Stimulated activated effector memory CD8-positive, alpha-beta T cell treated with anti-CD3 and anti-CD28 coated beads, Interleukin-12 subunit alpha, Interleukin-12 subunit beta, amount 100 ng/mL, for 72 hours (primary cell): ENCODE results near the gene FCN1.

Experiments
- ATAC-seq: fragments of 150-1000 bp; cut with Tn5 transposase; 2 replicates; pipeline ENCODE4 v1.10.0; 2021
- DNase-seq, 2 donors: peaks; one replicate each; pipeline ENCODE4 v3.0.0; 2021 to 2022; ENCODE audit warnings: low spot score in 2 of 2
- H3K27ac Mint-ChIP-seq: one replicate; pipeline ENCODE4 v1.8.0; 2022; ENCODE audit warnings: mild to moderate bottlenecking, mixed read lengths
- H3K36me3 Mint-ChIP-seq: one replicate; pipeline ENCODE4 v1.8.0; 2022; ENCODE audit warnings: mild to moderate bottlenecking, mixed read lengths
- H3K4me1 Mint-ChIP-seq: one replicate; pipeline ENCODE4 v1.8.0; 2022; ENCODE audit warnings: mixed read lengths
- H3K4me3 Mint-ChIP-seq: one replicate; pipeline ENCODE4 v1.8.0; 2022; ENCODE audit warnings: mild to moderate bottlenecking, mixed read lengths
- H3K9me3 Mint-ChIP-seq: one replicate; pipeline ENCODE4 v1.8.0; 2022; ENCODE audit warnings: mixed read lengths

The FCN1 gene

DNA sequence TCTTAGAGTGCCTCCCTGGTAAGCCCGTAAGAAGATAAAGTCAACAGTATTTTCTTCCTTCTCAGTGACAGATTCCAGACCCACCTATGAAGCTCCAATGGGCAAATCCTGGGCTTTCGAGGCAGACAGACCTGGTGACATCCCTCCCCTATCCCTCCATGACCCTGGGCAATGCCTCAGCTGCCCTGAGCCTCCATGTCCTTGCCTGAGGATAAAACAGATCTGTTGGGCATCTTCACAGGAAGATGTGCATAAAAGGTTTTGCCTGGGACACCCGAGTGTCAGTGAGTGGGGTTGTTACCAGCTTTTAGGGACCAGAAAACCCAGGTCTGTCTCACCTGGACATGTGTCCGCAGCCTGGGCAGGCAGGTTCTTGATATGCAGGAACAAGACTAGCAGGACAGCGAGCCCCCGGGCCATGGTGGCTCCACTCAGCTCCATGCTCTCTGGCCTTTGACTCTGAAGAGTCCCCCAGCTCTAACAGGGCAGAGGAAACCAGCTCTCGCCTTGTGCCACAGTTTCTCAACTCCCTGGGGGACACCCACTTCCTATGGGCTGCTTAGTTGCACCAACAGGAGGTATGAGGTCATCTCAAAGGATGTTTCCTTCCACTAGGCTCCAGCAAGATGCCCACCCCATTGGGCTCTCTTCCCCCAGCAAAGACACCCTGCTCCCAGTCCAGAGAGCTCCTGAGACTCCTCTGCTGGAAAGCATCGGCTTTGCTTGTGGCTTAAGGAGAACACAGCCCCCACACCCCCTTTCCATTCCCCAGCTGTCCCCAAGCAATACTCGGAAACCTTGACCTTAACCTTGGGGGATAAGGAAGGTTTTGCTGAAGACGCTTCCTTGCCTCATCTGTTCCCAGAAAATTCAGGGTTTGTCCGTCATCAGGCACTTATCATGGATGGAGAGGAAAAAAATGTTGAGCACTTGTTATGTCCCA is at the start of gene FCN1:
Gene FCN1, minus strand, starts transcription at position 482 of the 943 bp plus-strand sequence. Its CDS starts 41 bp downstream, at position 441.
- no peak within 1 kb of the TSS for H3K27ac Mint-ChIP-seq
- H3K4me1 Mint-ChIP-seq, result no peaks in the 10 kb centered on the region
- H3K9me3 Mint-ChIP-seq, result peaks cover 6% of the 10 kb centered on the region
- DNase-seq, result no peak
- no peak within 1 kb of the TSS for H3K4me3 Mint-ChIP-seq
- ATAC-seq, result no peak
- no peaks in the 10 kb centered on the region for H3K36me3 Mint-ChIP-seq

DNA sequence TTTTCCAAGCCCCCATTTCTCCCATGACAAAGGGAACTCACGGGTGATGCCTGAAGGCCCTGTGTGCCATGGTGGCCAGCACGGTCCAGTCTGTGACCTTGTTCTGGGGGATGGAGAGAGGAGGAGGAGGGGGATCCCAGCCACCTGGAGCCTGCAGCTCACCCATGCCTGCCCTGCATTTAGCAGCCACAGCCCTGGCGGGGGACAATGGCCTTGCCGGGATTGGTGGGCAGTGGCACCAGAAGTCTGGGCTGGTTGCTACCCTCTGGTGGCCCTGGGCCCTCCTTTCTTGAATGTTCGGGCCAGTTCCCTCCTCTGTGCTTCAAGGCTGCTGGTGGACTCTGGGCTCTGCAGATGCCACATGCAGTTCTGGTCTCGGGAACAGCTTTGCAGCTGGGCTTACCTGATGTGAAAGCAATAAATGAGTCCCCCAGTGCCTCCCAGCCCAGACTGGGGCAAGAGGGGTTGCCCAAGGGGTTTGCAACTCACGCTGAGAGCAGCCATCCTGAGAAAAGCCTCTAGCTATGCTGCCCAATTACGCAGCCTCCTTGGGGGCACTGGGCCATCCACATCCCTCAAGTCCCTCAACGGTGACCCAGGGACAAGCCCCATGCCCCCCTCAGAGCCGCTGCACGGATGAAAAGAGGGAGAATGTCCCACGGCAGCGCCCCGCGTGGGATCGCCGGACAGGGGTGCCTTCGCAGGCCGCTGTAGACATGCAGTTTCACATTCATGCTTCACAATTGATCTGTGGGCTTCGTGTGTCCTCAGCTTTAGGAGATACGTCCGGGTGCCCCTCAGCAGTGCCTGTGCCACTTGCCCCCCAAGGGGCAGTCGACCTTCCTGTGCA is 49.2 kb upstream of the FCN1 start:
- H3K27ac Mint-ChIP-seq, result no peak overlapping the region
- no peak for DNase-seq
- H3K9me3 Mint-ChIP-seq, result no peaks in the 10 kb centered on the region
- ATAC-seq, result no peak
- no peak overlapping the region for H3K4me3 Mint-ChIP-seq
- H3K36me3 Mint-ChIP-seq, result no peaks in the 10 kb centered on the region
- no peaks in the 10 kb centered on the region for H3K4me1 Mint-ChIP-seq

DNA sequence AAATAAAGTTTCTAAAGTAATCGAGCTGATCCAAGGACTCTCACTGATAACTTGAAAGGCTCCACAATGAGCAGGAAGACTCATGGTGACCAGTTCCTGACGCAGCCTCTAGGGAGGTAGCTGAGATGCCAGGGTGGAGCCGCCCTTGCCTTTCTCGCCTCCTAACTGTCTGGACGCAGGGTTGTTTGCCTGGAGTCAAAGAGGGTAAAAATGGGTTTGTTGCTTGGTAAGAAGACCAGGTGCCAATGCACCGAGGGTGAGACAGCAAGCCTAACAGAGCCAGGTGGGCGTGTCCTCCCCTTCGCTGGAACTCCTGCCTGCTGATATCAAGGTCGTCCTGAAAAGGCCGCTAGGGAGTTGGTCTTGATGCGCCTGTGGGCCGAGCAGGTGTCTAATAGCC is 48.6 kb upstream of the FCN1 start:
- Mint-ChIP-seq H3K9me3 (no peaks in the 10 kb centered on the region), H3K27ac (no peak overlapping the region), H3K36me3 (no peaks in the 10 kb centered on the region), H3K4me3 (no peak overlapping the region), H3K4me1 (no peaks in the 10 kb centered on the region)
- DNase-seq, result no peak
- no peak for ATAC-seq

DNA sequence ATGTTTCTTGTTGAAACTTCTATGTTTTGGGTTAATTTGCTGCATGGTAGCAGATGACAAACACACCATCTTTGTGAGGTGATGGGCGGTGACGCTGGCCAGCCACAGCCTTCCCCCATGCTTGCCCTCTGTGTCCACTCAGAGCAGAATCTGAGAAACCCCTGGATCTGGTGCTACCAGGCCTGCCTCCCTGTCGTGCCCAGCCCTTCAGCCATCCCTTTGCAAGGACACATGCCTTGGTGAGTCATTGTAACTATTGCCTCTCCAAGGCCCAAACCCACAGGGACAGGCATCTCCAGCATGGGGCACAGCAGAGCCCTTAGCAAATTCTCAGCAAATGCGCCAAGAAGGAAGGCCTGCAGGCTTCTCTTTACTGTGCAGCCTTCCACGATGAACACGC is 48.1 kb upstream of the FCN1 start:
- no peak overlapping the region for H3K27ac Mint-ChIP-seq
- H3K4me3 Mint-ChIP-seq, result no peak overlapping the region
- H3K36me3 Mint-ChIP-seq, result no peaks in the 10 kb centered on the region
- H3K4me1 Mint-ChIP-seq, result no peaks in the 10 kb centered on the region
- H3K9me3 Mint-ChIP-seq, result no peaks in the 10 kb centered on the region
- ATAC-seq, result no peak
- DNase-seq, result no peak

DNA sequence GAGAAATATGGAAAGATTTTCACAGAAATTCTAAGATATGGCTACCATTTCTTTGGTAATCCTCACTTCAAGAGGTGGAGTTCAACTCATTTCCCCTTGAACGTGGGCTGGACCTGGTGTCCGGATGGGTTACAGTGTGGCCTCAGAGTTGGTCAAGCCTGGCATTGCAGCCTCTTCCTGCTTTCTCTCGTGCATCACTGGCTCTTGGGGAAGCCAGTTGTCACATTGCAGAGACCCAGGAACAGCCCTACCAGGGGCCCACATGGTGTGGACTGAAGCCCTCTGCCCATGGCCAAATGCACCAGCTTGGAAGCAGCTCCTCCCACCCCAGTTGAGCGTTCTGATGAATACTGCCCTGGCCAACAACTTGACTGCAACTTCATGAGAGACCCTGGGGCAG is 47.7 kb upstream of the FCN1 start:
- no peaks in the 10 kb centered on the region for H3K36me3 Mint-ChIP-seq
- no peaks in the 10 kb centered on the region for H3K4me1 Mint-ChIP-seq
- no peak overlapping the region for H3K4me3 Mint-ChIP-seq
- ATAC-seq (no peak), DNase-seq (no peak)
- H3K9me3 Mint-ChIP-seq, result no peaks in the 10 kb centered on the region
- no peak overlapping the region for H3K27ac Mint-ChIP-seq

DNA sequence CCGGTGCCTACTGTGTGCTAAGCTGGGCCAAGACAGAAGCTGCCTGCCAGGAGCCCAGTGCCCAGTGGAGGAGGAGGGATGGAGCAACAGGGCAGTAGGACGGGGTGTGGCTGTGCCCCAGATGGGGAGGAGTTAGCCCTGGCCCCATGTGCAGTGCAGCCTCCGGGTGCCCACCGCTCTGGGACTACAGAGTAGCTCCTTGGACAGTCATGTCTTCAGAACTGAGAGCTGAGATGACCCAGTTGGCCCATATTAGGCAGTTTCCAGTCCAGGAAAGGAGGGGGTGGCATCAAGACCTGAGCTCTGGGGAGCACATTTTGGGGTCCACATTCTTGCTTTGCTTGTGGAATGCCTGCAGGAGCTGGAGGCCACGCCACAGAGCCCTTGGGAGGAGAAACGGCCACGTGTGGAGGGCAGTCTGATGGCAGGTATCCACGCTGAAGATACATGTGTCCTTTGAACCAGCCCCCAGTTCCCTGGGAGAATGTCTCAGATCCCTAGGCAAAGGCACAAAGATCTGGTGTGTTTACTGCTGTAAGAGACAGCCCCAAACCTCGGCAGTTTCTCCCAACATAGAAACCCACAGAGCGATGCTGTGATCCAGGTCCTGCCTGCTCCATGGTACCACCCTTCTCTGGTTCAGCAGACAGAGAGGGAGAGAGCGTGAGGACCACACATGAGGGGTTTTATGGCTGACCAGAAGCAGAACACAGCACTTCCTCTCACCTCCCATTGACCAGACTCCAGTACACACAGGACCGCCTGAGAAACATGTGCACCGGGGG is 46.8 kb upstream of the FCN1 start:
- ATAC-seq (no peak), DNase-seq (no peak)
- Mint-ChIP-seq H3K4me3 (no peak overlapping the region), H3K27ac (no peak overlapping the region), H3K9me3 (no peaks in the 10 kb centered on the region), H3K36me3 (no peaks in the 10 kb centered on the region), H3K4me1 (no peaks in the 10 kb centered on the region)

DNA sequence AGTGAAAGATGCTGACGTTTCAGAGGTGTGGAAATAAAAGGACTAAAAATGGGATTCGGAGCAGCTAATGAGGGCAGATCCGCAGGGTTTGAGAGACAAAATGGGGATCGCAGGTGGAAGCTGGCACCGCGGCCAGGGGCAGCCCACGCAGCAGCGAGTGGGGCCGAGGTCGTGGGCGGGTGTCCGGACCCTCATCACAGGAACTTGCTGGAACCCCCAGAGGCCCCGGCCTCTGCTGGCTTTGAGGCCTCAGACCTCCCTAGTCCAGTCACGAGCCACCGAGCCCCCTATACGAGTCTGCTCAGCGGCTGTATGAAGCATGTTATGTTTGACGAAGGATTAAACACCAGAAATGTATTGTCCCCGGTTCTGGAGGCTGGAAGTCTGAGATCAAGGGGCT is 45.8 kb upstream of the FCN1 start:
- Mint-ChIP-seq H3K4me3 (no peak overlapping the region), H3K36me3 (no peaks in the 10 kb centered on the region), H3K27ac (no peak overlapping the region), H3K9me3 (no peaks in the 10 kb centered on the region), H3K4me1 (no peaks in the 10 kb centered on the region)
- ATAC-seq, result no peak
- no peak for DNase-seq

DNA sequence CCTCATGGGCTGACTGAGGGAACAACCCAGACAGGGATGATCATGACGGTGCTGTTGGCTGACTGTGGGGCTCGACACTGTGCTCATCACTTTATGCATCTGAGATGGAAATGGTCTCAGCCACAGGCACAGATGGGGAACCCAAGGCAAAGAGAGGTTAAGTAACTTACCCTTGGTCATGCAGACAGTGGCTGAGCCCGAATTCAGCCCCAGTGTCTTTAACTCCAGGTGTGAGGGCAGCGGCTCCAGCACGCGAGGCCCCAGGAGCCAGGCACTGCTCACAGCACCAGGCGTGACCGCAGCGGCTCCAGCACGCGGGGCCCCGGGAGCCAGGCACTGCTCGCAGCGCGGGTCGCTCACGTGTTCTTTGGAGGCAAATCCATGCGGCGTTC is 45.3 kb upstream of the FCN1 start:
- no peaks in the 10 kb centered on the region for H3K36me3 Mint-ChIP-seq
- H3K9me3 Mint-ChIP-seq, result no peaks in the 10 kb centered on the region
- no peaks in the 10 kb centered on the region for H3K4me1 Mint-ChIP-seq
- H3K27ac Mint-ChIP-seq, result no peak overlapping the region
- no peak for DNase-seq
- no peak overlapping the region for H3K4me3 Mint-ChIP-seq
- ATAC-seq, result no peak

DNA sequence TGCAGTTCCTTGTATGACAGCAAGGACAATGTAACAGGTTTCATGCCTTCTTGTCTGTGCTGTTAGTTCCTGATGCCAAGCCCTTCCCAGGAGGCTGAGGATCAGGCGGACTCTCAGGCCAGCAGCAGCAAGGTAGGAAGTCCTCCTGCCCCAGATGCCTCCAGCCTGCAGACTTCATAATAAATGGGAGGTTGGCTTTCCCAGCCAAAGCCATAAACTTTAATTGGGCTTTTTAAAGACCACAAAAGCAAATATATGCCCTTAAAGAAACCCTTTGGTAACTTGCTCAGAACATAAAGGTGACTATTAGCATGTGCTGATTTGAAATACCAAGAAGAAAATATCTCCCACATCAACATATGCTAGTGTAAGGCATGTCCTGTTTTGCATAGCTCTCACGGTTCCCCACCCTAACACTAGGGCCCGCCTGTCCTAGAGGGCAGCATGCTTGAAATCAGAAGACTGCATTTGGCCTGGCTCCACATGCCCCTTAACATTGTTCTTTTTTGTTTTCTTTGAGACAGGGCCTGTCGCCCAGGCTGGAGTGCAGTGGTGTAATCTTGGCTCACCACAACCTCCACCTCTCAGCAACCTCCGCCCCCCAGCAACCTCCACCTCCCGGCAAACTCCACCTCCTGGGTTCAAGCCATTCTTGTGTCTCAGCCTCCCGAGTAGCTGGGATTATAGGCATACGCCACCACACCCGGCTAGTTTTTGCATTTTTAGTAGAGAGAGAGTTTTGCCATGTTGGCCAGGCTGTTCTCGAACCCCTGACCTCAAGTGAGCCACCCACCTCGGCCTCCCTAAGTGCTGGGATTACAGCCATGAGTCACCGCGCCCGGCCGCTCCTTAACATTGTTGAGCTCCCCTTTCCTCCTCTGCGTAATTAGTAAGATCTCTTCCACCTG is 44.6 kb upstream of the FCN1 start:
- H3K9me3 Mint-ChIP-seq, result no peaks in the 10 kb centered on the region
- no peak for ATAC-seq
- no peaks in the 10 kb centered on the region for H3K36me3 Mint-ChIP-seq
- no peak overlapping the region for H3K4me3 Mint-ChIP-seq
- H3K27ac Mint-ChIP-seq, result no peak overlapping the region
- H3K4me1 Mint-ChIP-seq, result no peaks in the 10 kb centered on the region
- no peak for DNase-seq

DNA sequence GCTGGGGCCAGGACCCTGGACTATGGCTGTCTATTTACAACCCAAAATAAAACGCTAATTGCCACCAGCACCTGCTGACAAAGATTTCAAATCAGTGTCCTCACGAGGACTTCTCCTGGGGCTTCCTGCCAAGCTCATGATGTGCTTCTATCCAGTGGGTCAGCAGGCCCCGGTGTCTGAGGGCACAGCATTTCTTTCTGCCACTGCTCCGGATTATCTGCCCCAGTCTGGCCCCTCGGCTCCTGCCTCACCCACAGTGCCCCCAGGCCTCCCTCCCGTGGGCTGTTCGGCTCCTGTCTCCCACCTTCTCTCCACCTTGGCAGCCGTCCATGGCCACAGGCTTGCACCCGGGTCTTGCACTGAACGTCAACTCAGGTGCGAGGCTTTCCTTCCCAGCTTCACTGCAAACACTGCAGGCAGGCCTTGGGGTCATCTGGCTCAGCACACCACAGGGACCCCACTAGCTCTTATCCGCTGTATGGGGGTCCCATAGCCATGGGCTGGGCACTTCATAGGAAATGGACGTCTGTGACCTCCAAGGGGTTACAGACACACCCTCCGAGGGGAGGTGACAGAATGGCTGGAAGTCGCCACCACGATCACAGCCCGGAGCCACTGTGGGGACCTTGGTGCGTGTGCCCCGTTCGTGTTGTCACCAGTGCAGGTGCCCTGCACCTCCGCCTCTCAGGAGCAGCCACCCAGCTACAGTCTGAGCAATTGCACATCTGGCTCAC is 43.8 kb upstream of the FCN1 start:
- ATAC-seq, result no peak
- no peak for DNase-seq
- no peak overlapping the region for H3K4me3 Mint-ChIP-seq
- no peak overlapping the region for H3K27ac Mint-ChIP-seq
- no peaks in the 10 kb centered on the region for H3K36me3 Mint-ChIP-seq
- H3K4me1 Mint-ChIP-seq, result no peaks in the 10 kb centered on the region
- no peaks in the 10 kb centered on the region for H3K9me3 Mint-ChIP-seq

DNA sequence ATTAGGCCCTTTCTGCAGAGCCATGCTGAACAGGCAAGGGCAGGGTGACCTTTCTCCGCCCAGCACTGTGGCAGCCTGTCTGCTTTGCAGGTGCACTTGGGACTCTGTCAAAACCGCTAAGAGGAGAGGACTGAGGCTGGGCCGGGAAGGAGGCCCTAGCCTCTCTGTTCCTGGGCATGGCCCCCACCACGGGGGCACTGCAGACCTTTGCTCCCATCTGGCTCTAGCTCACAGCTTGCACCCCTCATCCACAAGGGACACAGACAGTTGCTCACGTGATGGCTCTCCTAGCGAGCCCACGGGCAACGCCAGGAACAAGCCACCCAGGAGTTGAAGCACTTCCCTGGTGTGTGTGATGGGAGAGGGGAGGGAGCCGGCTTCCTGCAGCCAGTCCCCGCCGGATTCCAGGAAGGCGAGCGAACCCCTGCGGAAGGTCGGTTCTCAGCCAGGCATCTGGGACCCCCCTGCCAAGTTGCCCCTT is 43.0 kb upstream of the FCN1 start:
- Mint-ChIP-seq H3K36me3 (no peaks in the 10 kb centered on the region), H3K9me3 (no peaks in the 10 kb centered on the region), H3K4me1 (no peaks in the 10 kb centered on the region), H3K27ac (no peak overlapping the region), H3K4me3 (no peak overlapping the region)
- DNase-seq (no peak), ATAC-seq (no peak)

DNA sequence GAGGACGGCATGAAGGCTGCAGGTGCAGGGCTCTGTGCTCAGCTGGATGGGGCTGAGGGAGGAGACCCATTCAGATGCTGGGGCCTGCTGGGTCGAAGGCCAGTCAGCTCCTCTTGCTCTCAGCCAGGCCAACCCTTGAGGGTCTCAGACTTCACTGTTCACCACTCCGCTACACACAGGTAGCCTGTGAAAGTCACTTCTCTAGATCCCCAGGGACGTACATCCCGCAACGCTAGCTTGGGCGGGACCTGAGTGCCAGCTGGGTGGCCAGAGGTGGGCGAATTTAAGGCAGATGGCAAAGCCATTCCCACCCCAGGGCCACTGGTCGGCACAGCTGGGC is 42.2 kb upstream of the FCN1 start:
- H3K27ac Mint-ChIP-seq, result no peak overlapping the region
- H3K4me1 Mint-ChIP-seq, result no peaks in the 10 kb centered on the region
- H3K36me3 Mint-ChIP-seq, result no peaks in the 10 kb centered on the region
- ATAC-seq, result no peak
- H3K9me3 Mint-ChIP-seq, result no peaks in the 10 kb centered on the region
- no peak for DNase-seq
- H3K4me3 Mint-ChIP-seq, result no peak overlapping the region

DNA sequence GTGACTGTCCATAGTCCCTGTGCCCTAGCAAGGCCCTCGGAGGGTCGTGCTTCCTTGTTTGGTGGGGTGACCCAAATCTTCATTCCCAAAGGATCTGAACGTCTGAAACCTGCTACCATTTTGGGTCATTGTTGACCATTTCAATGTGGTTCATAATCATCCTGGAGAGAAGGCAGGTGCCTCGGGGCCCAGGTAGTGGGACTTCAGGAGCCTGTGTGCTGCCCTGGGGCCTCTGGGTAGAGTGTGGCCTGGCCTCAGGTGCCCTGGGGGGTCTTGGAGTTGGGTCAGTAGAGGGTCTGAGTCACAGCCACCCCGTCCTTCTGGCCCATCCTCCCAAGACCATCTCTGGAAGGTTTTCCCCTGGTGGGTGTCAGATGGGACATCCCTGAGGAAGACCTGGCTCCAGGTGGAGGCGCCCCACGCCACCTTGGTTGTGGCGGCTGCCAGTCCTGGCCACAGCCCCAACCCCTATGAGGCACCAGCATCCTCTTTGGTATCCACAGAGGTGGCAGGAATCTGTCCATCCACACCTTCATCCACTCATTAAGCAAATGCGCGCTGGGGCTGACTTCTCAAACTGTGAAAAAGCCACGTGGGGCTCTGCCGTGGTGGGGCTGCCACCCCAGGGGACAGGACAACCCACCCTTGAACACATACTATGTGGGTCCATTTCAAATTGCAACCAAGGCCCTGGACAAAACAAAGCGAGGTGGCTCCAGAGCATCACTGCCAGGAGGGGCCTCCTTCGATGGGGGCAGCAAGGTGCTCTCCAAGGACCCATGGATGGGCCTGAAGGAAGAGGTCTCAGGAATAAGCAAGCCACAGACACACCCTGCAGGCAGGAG is 41.6 kb upstream of the FCN1 start:
- Mint-ChIP-seq H3K4me1 (no peaks in the 10 kb centered on the region), H3K27ac (no peak overlapping the region), H3K4me3 (no peak overlapping the region), H3K36me3 (no peaks in the 10 kb centered on the region), H3K9me3 (no peaks in the 10 kb centered on the region)
- ATAC-seq, result no peak
- DNase-seq, result no peak
